IMR-90 (cell line): ENCODE data around the gene CCT7. TPM values are rescaled to one million over a fixed set of nuclear protein-coding genes. Genes with fewer than 3 reads are reported as not detected.

Source experiments
- ATAC-seq: fragments of 200-7000 bp; cut with Tn5 transposase; 2 replicates; pipeline ENCODE4 v1.9.1; 2020; ENCODE audit warnings: low read depth, mild to moderate bottlenecking, moderate library complexity
- BruUV-seq: library from RNA; stranded (reverse); fragments of 400-500 nt; replicated peaks from 2 replicates; lab custom pipeline; 2021; lab: Mats Ljungman, UMichigan
- CTCF ChIA-PET: fragments of 300-600 bp; formaldehyde crosslinking; extraction: SDS; loops from one replicate; lab custom pipeline; 2021; ENCODE audit warnings: antibody characterized with exemption; lab: Yijun Ruan, JAX
- POLR2A ChIA-PET: fragments of 300-600 bp; sonication (Branson Sonifier 250); formaldehyde crosslinking; loops from one replicate; lab custom pipeline; 2022; ENCODE audit warnings: antibody characterized with exemption; ENCODE audit not compliant: unreplicated experiment; lab: Charles Lee
- DNase-seq: peaks from one replicate; pipeline ENCODE4 v3.0.0; 2013
- H2AFZ ChIP-seq: replicated peaks from 2 replicates; pipeline ENCODE3; 2013; ENCODE audit warnings: low read length, mild to moderate bottlenecking; ENCODE audit not compliant: poor library complexity
- H2AK5ac ChIP-seq: 2 replicates; pipeline ENCODE4 v1.6.1; 2013; ENCODE audit warnings: low read depth, low read length, inconsistent platforms
- H2AK9ac ChIP-seq: replicated peaks from 2 replicates; pipeline ENCODE3; 2013; ENCODE audit warnings: mild to moderate bottlenecking, low read depth, low read length, moderate library complexity; ENCODE audit not compliant: poor library complexity
- H2BK120ac ChIP-seq: 2 replicates; pipeline ENCODE4 v1.6.1; 2013; ENCODE audit warnings: low read depth, low read length, inconsistent platforms
- H2BK15ac ChIP-seq: 3 replicates; pipeline ENCODE4 v1.6.1; 2013; ENCODE audit warnings: low read depth, low read length, inconsistent platforms
- H2BK20ac ChIP-seq: 2 replicates; pipeline ENCODE4 v1.6.1; 2013; ENCODE audit warnings: low read depth, mild to moderate bottlenecking, inconsistent platforms, low read length, moderate library complexity
- H2BK5ac ChIP-seq: 2 replicates; pipeline ENCODE4 v1.6.1; 2013; ENCODE audit warnings: mild to moderate bottlenecking, low read depth, low read length, inconsistent platforms; ENCODE audit not compliant: poor library complexity, severe bottlenecking
- H3K14ac ChIP-seq: replicated peaks from 2 replicates; pipeline ENCODE4 v1.6.1; 2013; ENCODE audit warnings: low read depth, low read length, inconsistent platforms
- H3K18ac ChIP-seq: 2 replicates; pipeline ENCODE4 v1.6.1; 2013; ENCODE audit warnings: low read depth, low read length, control low read depth
- H3K23ac ChIP-seq: 2 replicates; pipeline ENCODE4 v1.6.1; 2013; ENCODE audit warnings: low read depth, low read length, inconsistent platforms
- H3K27ac ChIP-seq: 2 replicates; pipeline ENCODE4 v1.5.1; 2013; ENCODE audit warnings: mild to moderate bottlenecking, control low read depth, low read length; ENCODE audit not compliant: insufficient read depth
- H3K27me3 ChIP-seq: 2 replicates; pipeline ENCODE4 v1.6.1; 2013; ENCODE audit warnings: low read length; ENCODE audit not compliant: control insufficient read depth, insufficient read depth
- H3K36me3 ChIP-seq: 2 replicates; pipeline ENCODE4 v1.6.1; 2013; ENCODE audit warnings: low read length, mixed read lengths; ENCODE audit not compliant: control insufficient read depth, insufficient read depth
- H3K4ac ChIP-seq: 2 replicates; pipeline ENCODE4 v1.6.1; 2013; ENCODE audit warnings: low read depth, low read length, inconsistent platforms
- H3K4me1 ChIP-seq: 2 replicates; pipeline ENCODE4 v1.6.1; 2013; ENCODE audit warnings: low read length, mixed read lengths; ENCODE audit not compliant: control insufficient read depth, insufficient read depth
- H3K4me2 ChIP-seq: 2 replicates; pipeline ENCODE4 v1.6.1; 2013; ENCODE audit warnings: low read depth, mild to moderate bottlenecking, control low read depth, low read length, moderate library complexity
- H3K4me3 ChIP-seq: 2 replicates; pipeline ENCODE4 v1.5.1; 2013; ENCODE audit warnings: low read depth, mild to moderate bottlenecking, control low read depth, low read length, moderate library complexity; ENCODE audit not compliant: insufficient read depth
- H3K56ac ChIP-seq: 2 replicates; pipeline ENCODE4 v1.6.1; 2013; ENCODE audit warnings: low read length, inconsistent platforms; ENCODE audit not compliant: insufficient read depth; ENCODE audit errors: extremely low read depth
- H3K79me1 ChIP-seq, 2 experiments: 2 replicates each; pipeline ENCODE4 v1.6.1; 2013; ENCODE audit warnings: low read length in 2 of 2, inconsistent platforms in 1 of 2, low read depth in 1 of 2
- H3K9ac ChIP-seq: 2 replicates; pipeline ENCODE4 v1.6.1; 2013; ENCODE audit warnings: low read depth, low read length, control low read depth
- H3K9me1 ChIP-seq: 2 replicates; pipeline ENCODE4 v1.6.1; 2013; ENCODE audit warnings: low read length, inconsistent platforms; ENCODE audit not compliant: insufficient read depth
- H3K9me3 ChIP-seq: 2 replicates; pipeline ENCODE4 v1.6.1; 2013; ENCODE audit warnings: low read length; ENCODE audit not compliant: control insufficient read depth, insufficient read depth
- H4K20me1 ChIP-seq: 2 replicates; pipeline ENCODE4 v1.6.1; 2013; ENCODE audit warnings: low read length, inconsistent platforms; ENCODE audit not compliant: insufficient read depth
- H4K5ac ChIP-seq: 2 replicates; pipeline ENCODE4 v1.6.1; 2013; ENCODE audit warnings: mild to moderate bottlenecking, low read depth, low read length, control low read depth
- H4K8ac ChIP-seq, 2 experiments: 2 replicates each; pipeline ENCODE4 v1.6.1; 2013; ENCODE audit warnings: low read depth in 2 of 2, low read length in 2 of 2, control low read depth in 1 of 2, inconsistent platforms in 1 of 2
- H4K91ac ChIP-seq: 2 replicates; pipeline ENCODE4 v1.6.1; 2013; ENCODE audit warnings: low read depth, low read length, inconsistent platforms; ENCODE audit not compliant: insufficient read depth
- CTCF ChIP-seq: conservative IDR thresholded peaks from 2 replicates; pipeline ENCODE4 v1.5.1; 2012; ENCODE audit warnings: mild to moderate bottlenecking, low read depth, low read length, improper control_type of control experiment
- POLR2A ChIP-seq: IDR thresholded peaks from 2 replicates; pipeline ENCODE4 v1.6.1; 2012; ENCODE audit warnings: mild to moderate bottlenecking, low read depth, low read length
- RAD21 ChIP-seq: IDR thresholded peaks from 2 replicates; pipeline ENCODE4 v1.6.1; 2012; ENCODE audit warnings: low read length, improper control_type of control experiment
- WGBS, 2 experiments: methylation state at CpG; one replicate each; pipeline versions ENCODE4 v1.1.5 to v1.1.7; 2013; ENCODE audit warnings: missing lambda C conversion rate in 2 of 2; ENCODE audit not compliant: insufficient read length in 1 of 2; ENCODE audit errors: extremely low coverage in 2 of 2; 5-methylcytosine and 5-hydroxymethylcytosine counted together
- dilution Hi-C: fragments of 300-500 bp; cut with HindIII; formaldehyde crosslinking; loops from one replicate; pipeline ENCODE4 v1.14.3; 2018; ENCODE audit warnings: low sequenced_read_pairs; ENCODE audit not compliant: unreplicated experiment
- in situ Hi-C: fragments of 300-500 bp; cut with MboI; formaldehyde crosslinking; loops from 3 replicates; pipeline ENCODE4 v1.14.3; 2019; ENCODE audit warnings: low sequenced_read_pairs, inconsistent platforms, mixed read lengths
- intact Hi-C: fragments of 100-400 bp; cut with micrococcal nuclease; formaldehyde crosslinking; loops from 2 replicates; pipeline ENCODE4 v1.10.0; 2022
- polyA plus RNA-seq, 3 experiments: library from polyadenylated mRNA; depleted of rRNA; stranded (reverse); fragments of >200 nt; gene quantifications; 2 replicates each; pipeline ENCODE4 v1.2.3, GENCODE V29; 2012; ENCODE audit warnings: low replicate concordance in 1 of 3
- total RNA-seq: library from RNA; depleted of rRNA; stranded (reverse); fragments of >200 nt; gene quantifications from 2 replicates; pipeline ENCODE4 v1.2.3, GENCODE V29; 2012

Gene CCT7
- total and polyA plus RNA-seq, 2 of the 4 experiments (the other 2 are of a cell fraction), result 321 to 575 TPM

GRCh38 chr2:73290049-73290839 is 56.1 kb downstream of the CCT7 start:
- no peak overlapping the region for H2AFZ ChIP-seq
- in situ Hi-C loops (no loop called here), dilution Hi-C loops (no loop called here), intact Hi-C loops (no loop called here)
- H2BK15ac ChIP-seq, result no peak overlapping the region
- H3K9me3 ChIP-seq, result no peaks in the 10 kb centered on the region
- H3K36me3 ChIP-seq, result no peaks in the 10 kb centered on the region
- H3K9me1 ChIP-seq, result no peaks in the 10 kb centered on the region
- H3K9ac ChIP-seq, result no peak overlapping the region
- H4K5ac ChIP-seq, result no peak overlapping the region
- no peak overlapping the region for H3K4me3 ChIP-seq
- peaks cover 53% of the 10 kb centered on the region for H3K27me3 ChIP-seq
- ATAC-seq (no peak), DNase-seq (peak; percentile 41)
- H3K4ac ChIP-seq, result no peak overlapping the region
- no peak overlapping the region for H3K56ac ChIP-seq
- no peak overlapping the region for H3K23ac ChIP-seq
- H3K79me1 ChIP-seq, result no peaks in the 10 kb centered on the region
- no peak overlapping the region for H3K4me2 ChIP-seq
- H4K20me1 ChIP-seq, result peaks cover 5% of the 10 kb centered on the region; the same call in 1 of the 2 replicates
- no peak overlapping the region for H4K91ac ChIP-seq
- no peak overlapping the region for H4K8ac ChIP-seq
- ChIA-PET POLR2A (interaction anchor here (0.6 kb wide), 1 partner anchor 13 kb away, joined by 5 read pairs; no protein-coding TSS in a partner anchor), CTCF (interaction anchor here (0.5 to 1.0 kb wide), 3 partner anchors 10 to 1917 kb away, joined by 3 to 4 read pairs (median 4); no protein-coding TSS in a partner anchor)
- no CpG with 5 or more reads among the region's 6 CpGs for WGBS, 2 experiments
- no peak overlapping the region for H2AK5ac ChIP-seq
- no peaks in the 10 kb centered on the region; the same call in 1 of the 2 replicates for H3K4me1 ChIP-seq
- no peak overlapping the region for H2BK120ac ChIP-seq
- no peak overlapping the region for H2AK9ac ChIP-seq
- H2BK5ac ChIP-seq, result no peak overlapping the region
- TF ChIP-seq POLR2A, result no peak
- TF ChIP-seq RAD21, result peak; percentile 28; the same call in 1 of the 2 replicates
- peak; percentile 51 for TF ChIP-seq CTCF
- no peak overlapping the region for H3K18ac ChIP-seq
- no peak overlapping the region for H3K14ac ChIP-seq
- BruUV-seq, result no TSS peak
- H3K27ac ChIP-seq, result no peak overlapping the region
- H2BK20ac ChIP-seq, result no peak overlapping the region
